Naive thymus-derived CD4-positive, alpha-beta T cell (primary cell): ENCODE measurements around the gene C19orf44. TPM values are rescaled to one million over a fixed set of nuclear protein-coding genes. Genes with fewer than 3 reads are reported as not detected.
"Not testable (repeated sequence)": the region's sequence is repeated elsewhere in the genome, so short reads cannot be mapped to it uniquely, and the experiment has no call there.

Experiments
- ATAC-seq: fragments of 150-1000 bp; cut with Tn5 transposase; 2 replicates; pipeline ENCODE4 v1.10.0; 2021; ENCODE audit warnings: mild to moderate bottlenecking, moderate library complexity
- CTCF ChIA-PET: fragments of 350-600 bp; sonication (Branson Sonifier 250); formaldehyde crosslinking; loops from one replicate; lab custom pipeline; 2021; ENCODE audit warnings: antibody characterized with exemption; lab: Charles Lee
- POLR2A ChIA-PET: fragments of 350-600 bp; sonication (Branson Sonifier 250); formaldehyde crosslinking; loops from one replicate; lab custom pipeline; 2021; ENCODE audit warnings: antibody characterized with exemption, inconsistent platforms; lab: Charles Lee
- DNase-seq, 9 donors: peaks; one replicate each; pipeline versions ENCODE4 v3.0.0 to v3.0.0-alpha.2; 2020 to 2022; ENCODE audit warnings: mixed read lengths in 1 of 9
- H3K27ac ChIP-seq: one replicate; pipeline ENCODE4 v1.7.0; 2013; ENCODE audit warnings: mild to moderate bottlenecking, low read depth, low read length, moderate library complexity
- H3K27me3 ChIP-seq, 2 donors: one replicate each; pipeline ENCODE4 v1.7.0; 2013; ENCODE audit warnings: low read length in 2 of 2, mild to moderate bottlenecking in 2 of 2, moderate library complexity in 2 of 2; ENCODE audit not compliant: control insufficient read depth in 2 of 2, insufficient read depth in 2 of 2
- H3K36me3 ChIP-seq, 3 experiments: 1 replicate in 2 of 3; 2 replicates in 1 of 3; pipeline ENCODE4 v1.7.0; 2013; ENCODE audit warnings: low read length in 3 of 3, mild to moderate bottlenecking in 3 of 3, moderate library complexity in 1 of 3; ENCODE audit not compliant: insufficient read depth in 3 of 3, control insufficient read depth in 2 of 3
- H3K4me1 ChIP-seq, 2 donors: one replicate each; pipeline ENCODE4 v1.7.0; 2013; ENCODE audit warnings: low read length in 2 of 2, mild to moderate bottlenecking in 2 of 2, moderate library complexity in 1 of 2; ENCODE audit not compliant: control insufficient read depth in 2 of 2, insufficient read depth in 2 of 2
- H3K4me3 ChIP-seq: 2 replicates; pipeline ENCODE4 v1.7.0; 2013; ENCODE audit warnings: mild to moderate bottlenecking, low read length
- H3K9me3 ChIP-seq, 3 experiments: 1 replicate in 2 of 3; 2 replicates in 1 of 3; pipeline ENCODE4 v1.7.0; 2013; ENCODE audit warnings: low read length in 3 of 3; ENCODE audit not compliant: control insufficient read depth in 2 of 3
- H3K27ac Mint-ChIP-seq, 9 donors: one replicate each; pipeline ENCODE4 v1.8.0; 2020 to 2022; ENCODE audit warnings: mixed read lengths in 9 of 9, mild to moderate bottlenecking in 8 of 9, moderate library complexity in 5 of 9, inconsistent platforms in 2 of 9
- H3K27me3 Mint-ChIP-seq, 5 donors: one replicate each; pipeline ENCODE4 v1.8.0; 2021 to 2022; ENCODE audit warnings: mixed read lengths in 5 of 5, mild to moderate bottlenecking in 1 of 5
- H3K36me3 Mint-ChIP-seq, 5 donors: one replicate each; pipeline ENCODE4 v1.8.0; 2020 to 2022; ENCODE audit warnings: mixed read lengths in 5 of 5, mild to moderate bottlenecking in 3 of 5, inconsistent platforms in 1 of 5
- H3K4me1 Mint-ChIP-seq, 7 donors: one replicate each; pipeline ENCODE4 v1.8.0; 2020 to 2022; ENCODE audit warnings: mixed read lengths in 7 of 7, mild to moderate bottlenecking in 3 of 7, inconsistent platforms in 1 of 7
- H3K4me3 Mint-ChIP-seq, 10 donors: one replicate each; pipeline ENCODE4 v1.8.0; 2020 to 2022; ENCODE audit warnings: mild to moderate bottlenecking in 10 of 10, mixed read lengths in 10 of 10, moderate library complexity in 6 of 10, inconsistent platforms in 2 of 10
- H3K9me3 Mint-ChIP-seq, 11 donors: one replicate each; pipeline ENCODE4 v1.8.0; 2020 to 2022; ENCODE audit warnings: mixed read lengths in 11 of 11, mild to moderate bottlenecking in 4 of 11, inconsistent platforms in 1 of 11, moderate library complexity in 1 of 11
- intact Hi-C, 2 donors: fragments of 100-400 bp; cut with micrococcal nuclease; formaldehyde crosslinking; loops; one replicate each; pipeline ENCODE4 v1.15.1; 2023
- polyA plus RNA-seq, 2 donors: library from polyadenylated mRNA; unstranded; fragments of 300-500 nt; fragmentation: Illumina TruSeq; gene quantifications; one replicate each; pipeline ENCODE4 v1.2.3, GENCODE V29; 2021
- total RNA-seq, 6 experiments: library from RNA in 5 of 6; stranded (reverse) in 5 of 6; gene quantifications; 1 replicate in 5 of 6; 2 replicates in 1 of 6; pipeline ENCODE4 v1.2.3 and lab custom pipeline; 2021 to 2026

Gene C19orf44
- total and polyA plus RNA-seq, 7 experiments from 2014 or later, result 1.3 to 6.0 (median 2.1) TPM

DNA sequence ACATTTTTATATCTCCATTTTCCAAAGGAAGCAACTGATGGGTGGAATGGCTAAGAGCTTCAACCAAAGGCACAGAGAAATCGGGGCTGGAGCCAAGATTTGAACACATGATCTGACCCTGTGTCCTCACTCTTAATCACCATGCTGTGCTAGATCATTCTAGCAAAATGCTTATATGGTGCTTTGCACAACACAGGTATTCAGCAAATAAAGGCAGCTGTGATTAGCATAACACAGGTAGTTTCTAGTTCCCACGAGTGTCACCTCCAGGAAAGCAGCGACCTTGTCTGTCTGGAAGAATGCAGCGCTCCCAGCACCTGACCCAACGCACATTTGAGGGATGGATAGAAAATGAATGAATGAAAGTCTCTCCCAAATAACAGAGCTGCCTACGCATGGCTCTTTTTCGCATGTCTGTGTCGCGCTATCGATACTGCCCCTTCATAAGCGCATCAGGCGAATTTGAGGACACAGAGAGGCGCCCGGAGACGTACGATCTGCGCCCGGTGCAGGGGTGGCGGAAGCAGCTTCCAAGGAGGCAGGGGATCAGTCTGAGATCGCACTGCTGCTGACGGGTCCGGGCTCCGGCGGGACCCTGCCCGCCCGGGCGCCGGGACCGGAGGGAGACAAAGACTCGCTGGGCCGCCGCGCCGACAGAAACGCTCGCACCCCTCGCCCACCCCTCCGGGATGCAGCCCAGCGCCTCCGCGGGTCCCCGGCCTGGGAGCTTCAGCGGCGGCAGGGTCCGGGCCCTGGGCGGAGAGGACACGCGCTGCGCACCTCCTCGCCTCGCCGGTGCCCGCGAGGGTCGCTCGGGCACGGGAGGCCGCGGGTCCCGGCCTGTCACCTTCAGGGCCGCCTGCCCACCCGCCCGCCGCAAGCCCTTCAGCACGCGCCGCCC, 25.0 kb upstream of the C19orf44 start:
- Mint-ChIP-seq H3K27ac (peak overlapping the region; percentile 18 to 87 (median 79)), H3K4me1 (peaks cover 30 to 47% (median 41%) of the 10 kb centered on the region in 7 donors), H3K36me3 (peaks cover 0 to 4% (median 0%) of the 10 kb centered on the region in 5 donors), H3K4me3 (peak overlapping the region; percentile 84 to 93 (median 88)), H3K9me3 (peaks cover 0 to 4% (median 0%) of the 10 kb centered on the region in 11 donors), H3K27me3 (peaks cover 0 to 2% (median 0%) of the 10 kb centered on the region in 5 donors)
- DNase-seq (peak in 5 of 9 donors; percentile 14 to 40 (median 18)), ATAC-seq (peak; percentile 2)
- POLR2A ChIA-PET, result interaction anchor here (0.5 to 1.9 kb wide), 3 partner anchors 25 to 1092 kb away, joined by 3 to 4 read pairs (median 3); partner anchors contain the start of genes C19orf44 and CALR3
- Histone ChIP-seq H3K27ac (peak overlapping the region; percentile 96), H3K27me3 (no peaks in the 10 kb centered on the region), H3K4me1 (peaks cover 5 to 15% of the 10 kb centered on the region in 2 donors), H3K9me3 (no peaks in the 10 kb centered on the region), H3K4me3 (peak overlapping the region; percentile 96), H3K36me3 (peaks cover 0 to 3% (median 0%) of the 10 kb centered on the region in 3 experiments)
- intact Hi-C loops, result loop anchor here (1.0 to 5.0 kb wide), 5 partner anchors 71 to 1094 kb away; partner anchors contain the start of genes AKAP8 (in 1 of the 2), AP1M1 (in 1 of the 2), CHERP (in 1 of the 2) and HAUS8 (in 1 of the 2)
- CTCF ChIA-PET, result interaction anchor here (0.5 kb wide), 1 partner anchor 274 kb away, joined by 4 read pairs; no protein-coding TSS in a partner anchor

DNA sequence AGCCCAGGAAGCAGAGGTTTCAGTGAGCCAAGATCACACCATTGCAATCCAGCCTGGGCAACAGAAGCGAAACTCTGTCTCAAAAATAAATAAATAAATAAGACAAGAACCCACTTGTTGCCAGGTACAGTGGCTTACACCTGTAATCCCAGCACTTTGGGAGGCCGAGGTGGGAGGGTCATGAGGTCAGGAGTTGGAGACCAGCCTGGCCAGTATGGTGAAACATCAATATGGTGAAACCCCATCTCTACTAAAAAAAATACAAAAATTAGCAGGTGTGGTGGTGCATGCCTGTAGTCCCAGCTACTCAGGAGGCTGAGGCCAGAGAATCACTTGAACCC, 23.7 kb upstream of the C19orf44 start:
- H3K4me3 ChIP-seq, result peak overlapping the region; percentile 96
- H3K9me3 ChIP-seq, CTCF ChIA-PET, H3K9me3 Mint-ChIP-seq, H3K27me3 ChIP-seq, ATAC-seq, H3K36me3 ChIP-seq, H3K27me3 Mint-ChIP-seq, H3K36me3 Mint-ChIP-seq, DNase-seq: not testable (repeated sequence)
- intact Hi-C loops, result loop anchor here (1.0 to 5.0 kb wide), 7 partner anchors 24 to 1095 kb away; partner anchors contain the start of genes C19orf44 (in 2 of the 2), CALR3 (in 2 of the 2), MED26 (in 2 of the 2) and AKAP8 (in 1 of the 2)
- peak overlapping the region; percentile 96 for H3K27ac ChIP-seq
- H3K4me3 Mint-ChIP-seq, result peak overlapping the region in 9 of 10 donors; percentile 67 to 88 (median 82)
- POLR2A ChIA-PET, result interaction anchor here (0.6 to 0.7 kb wide), 4 partner anchors 9 to 1059 kb away, joined by 3 read pairs; partner anchors contain the start of genes C19orf44 and CALR3
- H3K4me1 Mint-ChIP-seq, result peaks cover 24 to 38% (median 34%) of the 10 kb centered on the region in 7 donors
- H3K27ac Mint-ChIP-seq, result peak overlapping the region in 2 of 9 donors; percentile 56 to 57
- H3K4me1 ChIP-seq, result peaks cover 5 to 15% of the 10 kb centered on the region in 2 donors

DNA sequence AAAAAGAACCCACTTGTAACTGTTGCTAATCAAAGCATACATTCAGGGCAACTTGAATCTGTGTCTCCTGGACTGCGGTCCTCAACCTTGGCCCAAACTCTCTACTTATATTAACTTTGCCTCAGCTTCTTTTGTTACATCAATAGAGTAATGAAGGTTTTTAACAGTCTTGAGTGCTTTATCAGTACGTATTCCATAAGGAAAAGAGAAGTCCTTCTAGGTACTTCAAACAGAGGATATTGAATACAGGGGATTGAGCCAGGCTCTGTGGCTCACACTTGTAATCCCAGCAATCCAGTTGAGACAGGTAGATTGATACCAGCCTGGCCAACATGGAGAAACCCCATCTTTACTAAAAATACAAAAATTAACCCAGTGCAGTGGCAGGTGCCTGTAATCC, 23.2 kb upstream of the C19orf44 start:
- Histone ChIP-seq H3K4me1 (peaks cover 5 to 15% of the 10 kb centered on the region in 2 donors), H3K27ac (no peak overlapping the region), H3K9me3 (no peaks in the 10 kb centered on the region), H3K4me3 (no peak overlapping the region), H3K27me3 (no peaks in the 10 kb centered on the region), H3K36me3 (peaks cover 0 to 3% (median 0%) of the 10 kb centered on the region in 3 experiments)
- ChIA-PET CTCF (no interaction called here), POLR2A (interaction anchor here (0.6 to 0.7 kb wide), 5 partner anchors 9 to 1060 kb away, joined by 3 read pairs; partner anchors contain the start of genes C19orf44 and CALR3)
- intact Hi-C loops, result loop anchor here (1.0 to 5.0 kb wide), 7 partner anchors 23 to 1096 kb away; partner anchors contain the start of genes C19orf44 (in 2 of the 2), CALR3 (in 2 of the 2), MED26 (in 2 of the 2) and AKAP8 (in 1 of the 2)
- DNase-seq (no peak), ATAC-seq (no peak)
- Mint-ChIP-seq H3K36me3 (peaks cover 0 to 4% (median 0%) of the 10 kb centered on the region in 5 donors), H3K27me3 (peaks cover 0 to 6% (median 0%) of the 10 kb centered on the region in 5 donors), H3K9me3 (peaks cover 0 to 4% (median 0%) of the 10 kb centered on the region in 11 donors), H3K4me1 (peaks cover 19 to 33% (median 30%) of the 10 kb centered on the region in 7 donors), H3K27ac (peak overlapping the region in 2 of 9 donors; percentile 48 to 56), H3K4me3 (peak overlapping the region; percentile 25 to 68 (median 50))

DNA sequence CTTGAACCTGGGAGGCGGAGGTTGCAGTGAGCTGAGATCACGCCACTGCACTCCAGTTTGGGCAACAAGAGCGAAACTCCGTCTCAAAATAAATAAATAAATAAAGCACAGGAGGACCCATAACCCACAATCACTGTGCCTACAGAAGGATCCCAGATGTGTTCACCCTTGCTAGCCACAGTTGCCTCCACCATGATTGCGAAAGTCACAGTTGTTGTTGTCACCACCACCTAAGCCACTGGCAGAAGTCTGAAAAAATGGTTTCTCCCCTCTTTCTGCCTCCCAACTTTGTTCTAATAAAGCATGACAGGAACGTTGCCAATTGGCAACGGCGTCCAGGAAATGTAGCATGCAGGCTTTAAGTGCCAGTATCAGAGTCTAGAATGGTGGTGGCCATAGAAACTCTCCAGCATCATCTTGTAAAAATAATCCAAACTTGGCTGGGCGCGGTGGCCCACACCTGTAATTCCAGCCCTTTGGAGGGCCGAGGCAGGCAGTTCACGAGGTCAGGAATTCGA, 22.3 kb upstream of the C19orf44 start:
- H3K4me1 ChIP-seq, result peaks cover 5 to 15% of the 10 kb centered on the region in 2 donors
- intact Hi-C loops, result loop anchor here (2.0 to 5.0 kb wide), 4 partner anchors 68 to 1097 kb away; partner anchors contain the start of genes AKAP8 (in 1 of the 2), AP1M1 (in 1 of the 2), CHERP (in 1 of the 2) and SLC35E1 (in 1 of the 2)
- H3K27me3 ChIP-seq, result no peaks in the 10 kb centered on the region
- H3K36me3 Mint-ChIP-seq, result peaks cover 0 to 4% (median 0%) of the 10 kb centered on the region in 5 donors
- no peaks in the 10 kb centered on the region for H3K9me3 ChIP-seq
- CTCF ChIA-PET, result no interaction called here
- no peak overlapping the region for H3K4me3 ChIP-seq
- no peak overlapping the region for H3K27ac ChIP-seq
- DNase-seq (no peak), ATAC-seq (no peak)
- H3K27ac Mint-ChIP-seq, result no peak overlapping the region
- peaks cover 0 to 3% (median 0%) of the 10 kb centered on the region in 3 experiments for H3K36me3 ChIP-seq
- peaks cover 0 to 4% (median 0%) of the 10 kb centered on the region in 11 donors for H3K9me3 Mint-ChIP-seq
- peak overlapping the region in 3 of 10 donors; percentile 8 to 55 (median 29) for H3K4me3 Mint-ChIP-seq
- POLR2A ChIA-PET, result no interaction called here
- H3K27me3 Mint-ChIP-seq, result peaks cover 0 to 6% (median 0%) of the 10 kb centered on the region in 5 donors
- H3K4me1 Mint-ChIP-seq, result peaks cover 10 to 24% (median 20%) of the 10 kb centered on the region in 7 donors

DNA sequence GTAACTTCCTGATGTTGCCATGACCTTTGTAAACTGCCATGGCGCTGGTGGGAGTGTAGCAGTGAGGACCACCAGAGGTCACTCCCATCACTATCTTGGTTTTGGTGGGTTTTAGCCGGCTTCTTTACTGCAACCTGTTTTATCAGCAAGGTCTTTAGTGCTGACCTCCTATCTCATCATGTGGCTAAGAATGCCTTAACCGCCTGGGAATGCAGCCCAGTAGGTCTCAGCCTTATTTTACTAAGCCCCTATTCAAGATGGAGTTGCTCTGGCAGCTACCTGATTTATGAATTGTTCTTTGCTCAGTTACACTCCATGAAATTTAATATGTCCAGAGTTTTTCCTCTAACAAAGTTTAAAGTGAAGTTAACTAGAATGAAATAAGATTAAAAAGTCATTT, 19.8 kb upstream of the C19orf44 start:
- Mint-ChIP-seq H3K4me3 (no peak overlapping the region), H3K27me3 (peaks cover 0 to 6% (median 0%) of the 10 kb centered on the region in 5 donors), H3K9me3 (peaks cover 0 to 4% (median 0%) of the 10 kb centered on the region in 11 donors), H3K27ac (peak overlapping the region in 1 of 9 donors; percentile 10), H3K4me1 (no peaks in the 10 kb centered on the region), H3K36me3 (peaks cover 0 to 3% (median 0%) of the 10 kb centered on the region in 5 donors)
- ATAC-seq, result no peak
- Histone ChIP-seq H3K27me3 (no peaks in the 10 kb centered on the region), H3K9me3 (no peaks in the 10 kb centered on the region), H3K4me3 (no peak overlapping the region), H3K4me1 (no peaks in the 10 kb centered on the region), H3K27ac (no peak overlapping the region), H3K36me3 (no peaks in the 10 kb centered on the region)
- ChIA-PET CTCF (no interaction called here), POLR2A (no interaction called here)
- intact Hi-C loops, result no loop called here
- DNase-seq, result no peak

DNA sequence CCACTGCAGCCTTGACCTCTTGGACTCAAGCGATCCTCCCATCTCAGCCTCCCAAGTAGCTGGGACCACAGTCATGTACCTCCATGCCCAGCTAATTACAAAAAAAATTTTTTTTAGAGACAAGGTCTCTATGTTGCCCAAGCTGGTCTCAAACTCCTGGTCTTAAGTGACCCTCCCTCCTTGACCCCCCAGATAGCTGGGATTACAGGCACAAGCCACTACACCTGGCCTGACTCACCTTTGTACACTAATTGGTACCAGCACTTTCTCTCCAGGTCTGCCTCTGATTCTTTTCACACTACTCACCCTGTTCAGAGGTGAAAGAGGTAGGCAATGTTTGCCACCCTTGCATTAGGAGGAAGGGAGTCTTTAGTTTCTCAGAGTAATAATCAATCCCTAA, 18.9 kb upstream of the C19orf44 start:
- Histone ChIP-seq H3K27ac (no peak overlapping the region), H3K4me3 (no peak overlapping the region), H3K4me1 (no peaks in the 10 kb centered on the region), H3K27me3 (no peaks in the 10 kb centered on the region), H3K36me3 (no peaks in the 10 kb centered on the region), H3K9me3 (no peaks in the 10 kb centered on the region)
- H3K27ac Mint-ChIP-seq, result no peak overlapping the region
- POLR2A ChIA-PET, result no interaction called here
- no peaks in the 10 kb centered on the region for H3K4me1 Mint-ChIP-seq
- peaks cover 0 to 4% (median 0%) of the 10 kb centered on the region in 11 donors for H3K9me3 Mint-ChIP-seq
- CTCF ChIA-PET, result no interaction called here
- ATAC-seq (no peak), DNase-seq (no peak)
- intact Hi-C loops, result no loop called here
- H3K4me3 Mint-ChIP-seq, result no peak overlapping the region
- peaks cover 0 to 3% (median 0%) of the 10 kb centered on the region in 5 donors for H3K36me3 Mint-ChIP-seq
- H3K27me3 Mint-ChIP-seq, result peaks cover 0 to 6% (median 0%) of the 10 kb centered on the region in 5 donors
